Skeletal muscle cell (primary cell): ENCODE measurements around the gene TRIO.
A peak's percentile ranks its signal among the peaks of the same experiment; 100 is the strongest.

Source experiments
- DNase-seq: peaks from one replicate; pipeline ENCODE4 v3.0.0-alpha.2; 2010; ENCODE audit warnings: low read depth
- H3K4me3 ChIP-seq: 2 replicates; pipeline ENCODE4 v1.5.1; 2011; ENCODE audit warnings: low read depth, mild to moderate bottlenecking, control low read depth, low read length, moderate library complexity

The TRIO gene

DNA sequence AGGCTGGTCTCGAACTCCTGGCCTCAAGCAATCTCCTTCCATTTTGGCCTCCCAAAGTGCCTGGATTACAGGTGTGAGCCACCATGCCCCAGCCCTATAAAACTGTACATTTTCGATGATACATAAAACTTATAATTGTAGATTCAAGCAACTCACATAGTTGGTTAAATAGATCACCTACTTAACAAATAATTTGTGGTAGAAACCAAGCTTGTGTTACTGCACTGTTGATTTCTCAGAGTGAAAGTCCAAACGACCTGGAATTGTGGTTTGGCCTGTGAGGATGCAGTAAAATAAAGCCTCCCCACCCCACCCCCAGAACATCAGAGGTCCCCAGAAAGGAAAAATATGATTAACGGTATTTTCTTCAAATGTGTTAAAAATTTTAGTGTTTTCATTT lies 92.7 kb downstream of the TRIO start:
- H3K4me3 ChIP-seq: no peak overlapping the region
- DNase-seq: no peak

DNA sequence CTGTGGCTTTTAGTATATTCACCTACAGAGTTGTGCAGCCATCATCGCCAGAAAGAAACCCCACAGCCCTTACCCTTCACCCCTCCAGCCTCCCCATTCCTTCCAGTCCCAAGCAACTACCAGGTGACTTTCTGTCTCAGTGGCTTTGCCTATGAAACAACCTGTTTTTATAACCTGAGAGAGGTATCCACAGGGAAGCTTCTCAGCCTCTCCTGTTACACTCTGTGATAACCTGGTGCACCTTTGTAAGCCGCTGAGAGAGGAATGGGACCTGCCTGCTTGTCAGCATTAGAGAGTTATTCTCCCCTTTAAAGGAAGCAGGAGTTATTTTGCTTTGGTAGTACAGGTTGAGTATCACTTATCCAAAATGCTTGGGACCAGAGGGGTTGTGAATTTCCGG lies 93.6 kb downstream of the TRIO start:
- DNase-seq: no peak
- H3K4me3 ChIP-seq: no peak overlapping the region

DNA sequence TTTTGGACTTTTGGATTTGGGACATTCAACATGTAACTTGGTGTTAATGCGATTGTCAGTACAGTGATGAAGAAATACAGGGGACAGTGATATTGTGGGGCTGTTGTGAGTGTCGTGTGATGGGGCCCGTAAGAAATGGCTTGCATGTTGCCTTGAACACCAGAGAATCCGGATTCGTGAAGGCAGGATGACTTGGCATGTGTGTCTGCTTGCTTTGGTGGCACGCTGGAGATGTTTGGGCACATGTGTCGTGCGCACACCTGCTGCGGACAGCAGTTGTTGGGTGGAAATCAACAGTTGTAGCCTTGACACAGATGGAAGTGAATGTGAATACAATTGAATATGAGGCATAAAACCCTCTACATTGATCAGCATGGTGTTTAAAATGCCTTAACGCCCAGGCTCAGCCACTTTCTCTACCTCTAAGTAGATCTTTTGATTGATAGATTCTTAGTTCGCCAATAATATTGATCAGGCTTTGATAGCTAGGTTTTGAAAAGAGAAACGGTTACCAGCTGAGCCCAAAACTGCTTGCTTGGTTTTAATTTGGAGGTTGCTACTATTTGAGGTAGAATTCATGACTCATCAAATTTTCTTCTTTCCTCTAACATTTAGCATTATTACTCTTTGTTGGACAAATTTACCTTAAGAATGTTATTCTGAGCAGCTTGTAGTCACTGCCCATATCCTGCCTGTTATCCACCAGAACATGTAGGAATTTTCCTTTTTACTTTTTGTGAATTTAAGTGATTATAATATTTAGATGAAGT lies 94.4 kb downstream of the TRIO start:
- DNase-seq: no peak
- H3K4me3 ChIP-seq: no peak overlapping the region

DNA sequence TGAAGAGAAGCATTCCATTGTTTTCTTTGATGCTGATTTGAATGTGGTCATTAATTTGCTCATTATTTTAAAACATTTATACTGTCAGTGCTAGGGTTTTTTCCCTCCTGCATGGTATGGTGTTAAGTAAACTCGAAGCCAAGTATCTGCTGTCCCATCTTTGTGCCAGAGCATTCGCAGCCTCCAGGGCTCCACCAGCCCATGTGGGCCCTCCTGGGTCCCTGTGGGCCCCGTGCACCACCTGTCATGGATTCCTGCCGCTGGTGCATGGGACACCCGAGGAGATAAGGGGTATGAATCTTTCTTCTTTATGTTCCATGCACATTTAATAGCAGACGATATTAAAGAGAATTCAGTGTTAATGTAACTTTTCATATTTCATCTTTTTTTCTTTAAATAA lies 95.1 kb downstream of the TRIO start:
- DNase-seq: no peak
- no peak overlapping the region for H3K4me3 ChIP-seq

DNA sequence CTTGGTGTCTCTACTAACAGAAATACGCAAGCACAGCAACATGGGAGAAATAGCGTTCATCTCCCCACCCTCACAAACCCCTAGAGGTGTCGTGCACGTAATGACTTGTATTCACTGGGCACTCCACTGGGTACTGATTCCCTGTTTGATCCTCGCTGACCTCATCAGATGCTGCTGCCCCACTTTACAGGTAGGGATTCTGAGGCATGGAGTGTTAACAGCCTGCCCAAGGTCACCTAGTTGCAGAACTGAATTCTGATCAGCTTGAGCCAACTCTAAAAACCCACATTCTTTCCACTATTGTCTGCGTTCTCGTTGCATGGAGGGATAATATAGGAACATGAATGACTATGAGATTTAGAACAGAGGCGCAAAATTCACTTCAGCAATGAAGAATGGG lies 96.3 kb downstream of the TRIO start:
- no peak overlapping the region for H3K4me3 ChIP-seq

DNA sequence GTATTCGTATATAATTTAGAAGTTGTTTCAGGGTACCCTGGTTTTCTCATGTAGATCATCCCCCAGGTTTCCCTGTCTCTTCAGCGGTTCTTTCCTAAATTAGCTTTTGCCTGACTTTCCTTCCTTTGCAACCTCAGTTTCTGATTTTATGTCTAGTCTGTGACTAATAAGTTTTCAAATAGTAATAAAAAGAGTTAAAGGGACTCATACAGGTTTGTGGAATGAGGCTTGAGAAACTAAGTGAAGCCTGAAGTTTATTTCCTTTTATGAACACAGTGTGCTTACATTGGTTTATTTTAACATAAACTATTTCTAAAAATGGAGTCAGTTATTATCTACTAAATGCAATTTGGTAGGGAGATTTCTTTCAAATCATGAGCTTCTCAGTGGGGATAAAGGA lies 96.8 kb downstream of the TRIO start:
- H3K4me3 ChIP-seq: no peak overlapping the region
- DNase-seq: no peak

More for the DNA sequence above, 96.3 kb downstream of the TRIO start:
- no peak for DNase-seq

DNA sequence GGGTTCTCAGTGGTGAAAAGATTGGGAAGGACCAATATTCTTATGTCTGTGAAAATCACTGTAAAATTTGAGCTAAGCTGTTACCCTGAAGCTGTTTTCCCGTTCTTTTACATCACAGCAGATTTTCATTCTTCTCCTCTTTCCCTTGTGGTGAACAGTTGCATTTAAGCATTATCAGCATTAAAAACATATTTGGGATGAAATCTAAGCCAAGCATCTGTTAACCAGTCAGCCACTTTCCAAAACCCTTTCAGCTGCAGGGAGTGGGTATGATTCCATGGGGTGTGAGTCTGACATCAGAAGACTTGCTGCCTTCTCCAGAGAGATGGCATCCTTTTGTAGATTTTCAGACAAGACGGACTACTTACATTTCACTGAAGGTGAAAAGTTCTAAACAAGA lies 97.2 kb downstream of the TRIO start:
- no peak overlapping the region for H3K4me3 ChIP-seq
- DNase-seq: no peak

DNA sequence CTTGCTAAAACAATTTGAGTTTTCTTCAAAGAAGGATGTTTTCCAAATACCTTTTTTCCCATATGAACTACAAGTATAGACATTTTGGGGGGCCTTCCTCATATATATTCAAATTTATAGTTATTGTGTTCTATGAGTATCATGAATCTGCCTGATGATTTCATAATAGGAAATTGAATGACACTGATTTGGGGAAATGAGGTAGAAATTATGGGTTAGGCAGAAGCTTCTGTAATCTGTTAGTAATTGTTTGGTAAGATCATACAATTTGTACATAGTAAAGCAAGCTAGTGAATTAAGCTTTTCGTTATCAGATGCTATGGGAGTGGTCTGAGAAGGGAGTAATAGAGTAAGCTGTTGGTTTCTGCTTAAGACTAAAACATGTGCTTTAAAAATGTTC lies 98.0 kb downstream of the TRIO start:
- no peak for DNase-seq
- no peak overlapping the region for H3K4me3 ChIP-seq

DNA sequence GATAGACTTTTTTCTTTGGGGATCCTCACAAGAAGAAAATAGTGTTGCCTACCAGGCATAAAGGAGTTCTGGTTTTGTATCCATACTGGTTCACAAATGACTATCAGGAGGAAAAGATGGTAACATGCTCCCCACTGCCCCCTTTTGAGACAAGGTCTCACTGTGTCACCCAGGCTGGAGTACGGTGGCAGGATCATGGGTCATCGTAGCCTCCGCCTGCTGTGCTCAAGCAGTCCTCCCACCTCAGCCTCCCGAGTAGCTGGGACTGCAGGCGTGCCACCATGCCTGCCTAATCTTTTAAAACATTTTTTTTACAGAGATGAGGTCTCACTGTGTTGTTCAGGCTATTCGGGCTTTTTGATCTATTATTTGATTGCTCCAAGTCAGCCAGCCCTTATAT lies 99.3 kb downstream of the TRIO start:
- DNase-seq: no peak

DNA sequence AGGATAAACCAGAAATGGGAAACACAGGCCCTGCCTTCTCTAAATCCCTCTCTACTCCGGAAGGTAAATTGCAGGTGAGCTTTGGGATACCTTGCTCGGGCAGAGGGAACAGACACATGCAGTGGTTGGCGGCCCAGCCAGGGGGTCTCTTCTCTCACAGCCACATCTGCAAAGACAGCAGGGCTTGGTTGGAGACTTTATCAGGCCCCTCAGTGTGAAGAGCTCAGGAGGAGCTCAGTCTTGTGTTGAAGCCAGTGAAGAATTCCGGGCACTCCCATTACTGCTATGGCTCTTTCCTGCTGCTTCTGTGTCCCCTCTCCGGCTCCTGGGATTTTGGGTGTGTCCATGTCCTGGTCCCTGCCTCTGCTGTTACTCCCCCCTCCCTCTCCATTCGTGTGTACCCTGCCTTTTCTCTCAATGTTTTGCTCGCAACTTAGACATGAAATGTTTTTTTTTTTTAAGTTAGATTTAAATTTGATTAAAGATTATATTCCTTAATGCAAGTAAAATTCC lies 99.8 kb downstream of the TRIO start:
- no peak overlapping the region for H3K4me3 ChIP-seq
- DNase-seq: no peak

More for the DNA sequence above, 99.3 kb downstream of the TRIO start:
- no peak overlapping the region for H3K4me3 ChIP-seq

DNA sequence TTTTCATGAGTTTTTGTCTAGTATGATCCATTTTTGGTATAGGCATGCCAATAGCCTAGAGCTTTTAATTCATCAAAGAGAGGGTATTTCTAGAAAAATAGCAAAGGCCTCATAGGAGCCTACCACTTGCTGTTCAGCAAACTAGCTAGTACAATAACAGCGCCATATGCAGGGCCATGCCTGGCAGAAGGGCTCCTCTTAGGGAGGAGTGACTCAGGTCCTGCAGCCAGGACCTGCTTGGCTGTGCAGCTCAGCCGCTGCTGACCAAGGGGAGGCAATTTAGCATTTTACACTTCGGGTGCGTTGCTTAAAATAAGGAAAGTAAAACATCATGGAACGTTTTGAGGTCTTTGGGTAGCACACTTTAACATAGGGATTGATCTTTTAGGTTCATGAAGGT lies 100.6 kb downstream of the TRIO start:
- H3K4me3 ChIP-seq: no peak overlapping the region
- DNase-seq: no peak

DNA sequence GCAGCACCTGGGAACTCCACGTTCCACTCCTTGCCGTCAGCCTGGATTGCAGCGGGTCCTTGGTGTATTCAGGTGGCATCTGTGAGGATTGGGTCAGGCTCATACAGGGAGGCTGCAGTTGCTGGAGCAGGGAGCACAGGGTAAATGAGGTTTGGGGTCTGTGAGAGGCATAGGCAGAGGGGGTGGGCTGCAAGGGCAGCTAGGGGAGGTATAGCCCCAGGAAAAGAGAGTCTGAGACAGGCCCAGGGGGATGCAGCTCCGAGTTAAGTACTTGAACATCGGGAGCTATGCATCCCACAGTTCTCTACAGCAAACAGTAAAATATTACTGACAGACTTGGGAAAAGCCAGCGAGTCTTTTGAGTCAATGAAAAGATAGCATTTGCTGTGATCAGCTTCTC lies 101.6 kb downstream of the TRIO start:
- no peak overlapping the region for H3K4me3 ChIP-seq
- DNase-seq: no peak

DNA sequence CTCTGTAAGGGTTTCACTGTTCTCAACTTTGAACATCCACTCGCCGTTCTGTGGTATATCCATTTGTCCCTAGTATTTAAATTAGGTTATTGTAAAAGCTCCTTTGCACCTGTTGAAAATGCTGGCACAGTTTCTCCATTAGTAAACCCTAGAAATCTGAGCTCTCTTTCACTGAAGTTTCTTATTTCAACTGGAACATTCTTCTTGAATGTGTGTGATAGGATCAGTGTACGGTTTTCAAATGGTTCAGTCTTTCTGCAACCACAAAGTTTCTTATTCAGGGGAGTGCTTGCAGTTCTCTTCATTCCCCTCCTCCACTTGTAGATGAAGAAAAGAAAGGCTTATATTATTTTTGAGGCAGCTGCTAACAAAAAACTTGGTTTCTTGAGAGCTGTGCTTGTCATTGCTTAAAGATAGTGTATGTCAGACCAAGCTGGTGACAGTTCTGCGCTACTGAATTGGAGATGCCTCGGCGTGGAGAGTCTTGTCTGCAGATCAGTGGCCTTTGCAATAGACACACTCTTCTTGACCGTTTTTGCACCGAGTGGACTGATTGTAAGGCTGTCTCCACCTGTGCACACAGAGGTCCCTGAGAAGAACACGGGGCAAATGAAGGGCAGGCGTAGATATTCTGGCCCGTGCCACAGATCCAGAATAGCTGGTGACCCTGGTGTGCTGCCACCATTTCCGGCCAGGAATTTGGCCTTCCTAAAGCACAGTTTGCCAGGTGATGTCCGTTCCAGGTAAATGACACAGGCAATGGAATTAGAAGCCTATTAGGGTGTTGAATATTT lies 102.2 kb downstream of the TRIO start:
- H3K4me3 ChIP-seq: no peak overlapping the region
- DNase-seq: peak; percentile 60

DNA sequence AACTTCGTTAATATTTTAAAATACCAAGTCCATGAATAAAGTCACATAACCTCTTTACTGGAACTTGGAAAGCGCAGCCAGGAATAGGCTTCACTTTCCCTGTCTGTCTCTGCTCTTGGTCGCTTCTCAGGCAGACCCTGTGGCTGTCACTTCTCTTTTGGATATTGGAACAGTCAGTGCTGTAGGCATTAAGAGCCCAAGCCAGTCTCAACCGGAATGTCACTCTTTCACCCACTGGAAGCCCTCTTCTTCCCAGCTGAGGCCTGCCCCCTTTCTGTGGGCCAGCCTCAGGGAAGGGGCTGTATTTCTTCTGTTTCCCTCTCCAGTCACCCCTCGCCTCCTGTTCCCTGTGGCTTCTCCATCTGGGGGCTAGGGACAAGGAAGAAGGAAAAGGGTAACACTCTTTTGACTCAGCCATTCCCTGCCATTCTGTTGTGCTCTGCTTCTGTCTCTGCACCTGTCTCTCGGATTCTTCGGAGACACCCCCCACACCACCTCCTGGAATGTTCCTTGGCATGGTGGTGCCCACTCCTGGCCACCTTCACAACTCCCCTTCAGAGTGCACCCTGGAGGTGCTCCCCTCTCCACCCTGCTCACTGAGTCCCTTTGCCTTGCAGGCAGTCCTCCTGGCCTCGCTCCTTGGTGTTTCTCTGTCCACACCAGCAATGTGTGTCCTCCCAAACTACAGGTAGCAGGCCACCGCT lies 103.4 kb downstream of the TRIO start:
- no peak for DNase-seq
- no peak overlapping the region for H3K4me3 ChIP-seq

DNA sequence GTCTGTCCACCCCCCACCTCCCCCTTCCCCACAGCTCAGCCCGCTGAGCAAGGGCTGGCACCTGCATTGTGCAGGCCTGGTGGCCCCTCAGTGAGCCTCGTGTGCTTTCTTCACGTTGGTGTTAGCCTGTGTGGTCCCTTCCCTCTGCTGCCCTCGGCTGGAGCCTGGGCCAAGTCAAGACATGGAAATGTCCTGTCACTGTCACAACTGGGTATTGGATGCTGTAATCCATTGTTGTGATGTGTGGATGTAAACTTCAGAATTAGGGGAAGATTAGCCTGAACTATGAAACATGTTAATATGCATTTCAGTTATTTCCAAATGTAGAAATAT lies 103.9 kb downstream of the TRIO start:
- no peak for DNase-seq
- no peak overlapping the region for H3K4me3 ChIP-seq

DNA sequence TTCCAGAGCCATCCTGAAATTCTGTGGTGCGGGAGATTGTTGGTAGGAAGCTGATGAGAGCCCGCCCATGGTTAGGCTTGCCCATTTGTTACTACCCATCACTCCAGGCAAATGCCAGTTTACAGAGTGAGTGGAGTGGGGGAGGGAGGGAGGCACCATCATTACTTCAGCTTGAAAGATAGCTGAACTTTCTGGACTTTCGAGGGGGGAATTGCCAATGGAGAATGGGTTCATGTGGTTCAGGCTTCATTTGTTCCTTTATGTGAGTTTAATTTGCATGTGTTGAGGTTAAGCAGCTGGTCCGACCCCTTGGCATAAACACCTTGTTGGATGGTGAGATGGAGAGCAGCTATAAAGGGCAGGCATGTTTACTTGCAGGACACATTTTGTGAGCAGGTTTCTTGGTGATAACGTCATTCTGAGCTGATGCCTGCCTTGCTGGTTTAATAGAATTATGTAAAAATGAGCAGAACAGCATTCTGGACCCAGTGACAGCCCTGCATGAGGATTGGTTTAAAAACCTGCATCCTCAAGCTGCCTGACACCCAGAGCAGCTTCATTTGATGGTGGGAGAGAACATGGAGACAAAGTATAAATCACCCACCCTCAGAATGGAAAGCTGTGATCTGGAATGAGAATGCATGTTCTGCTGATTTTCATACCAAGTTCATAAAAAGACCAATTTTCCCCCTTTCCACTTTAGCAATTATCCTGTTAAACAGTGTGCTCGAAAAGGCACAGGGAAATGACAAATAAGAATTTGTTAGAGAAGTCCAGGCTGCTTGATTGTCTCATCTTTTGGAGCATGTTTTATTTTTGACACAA lies 106.3 kb downstream of the TRIO start:
- no peak overlapping the region for H3K4me3 ChIP-seq
- no peak for DNase-seq

DNA sequence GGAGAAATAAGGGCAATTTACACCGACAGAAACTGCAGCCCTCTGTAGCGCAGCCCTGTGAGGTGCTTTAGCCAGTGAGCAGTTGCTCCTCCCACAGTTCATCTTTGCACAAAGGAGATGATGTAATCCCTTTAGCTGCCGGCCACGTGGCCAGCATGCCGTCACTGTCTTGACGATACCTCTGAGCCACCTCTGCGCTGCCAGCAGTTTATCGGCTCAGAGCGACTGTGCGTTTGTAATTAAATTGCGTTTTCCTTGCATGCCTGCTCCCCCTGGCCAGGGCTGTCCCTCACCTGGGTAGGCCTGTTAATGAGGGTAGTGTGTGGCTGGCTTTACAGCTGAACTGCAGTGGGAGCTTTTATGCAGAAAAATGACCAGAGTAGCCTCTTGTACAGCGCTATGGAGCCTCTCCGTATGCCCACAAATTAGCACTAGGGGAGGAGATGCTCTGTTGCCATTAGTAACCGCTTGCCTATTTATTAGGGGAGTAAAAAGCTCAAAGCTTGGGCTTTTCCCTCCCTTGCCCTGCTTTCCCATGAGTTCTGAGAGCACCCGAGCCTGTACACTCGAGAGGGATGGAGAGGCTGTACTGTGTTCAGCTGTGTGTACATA lies 107.0 kb downstream of the TRIO start:
- peak; percentile 72 for DNase-seq
- H3K4me3 ChIP-seq: peak overlapping the region; percentile 25

DNA sequence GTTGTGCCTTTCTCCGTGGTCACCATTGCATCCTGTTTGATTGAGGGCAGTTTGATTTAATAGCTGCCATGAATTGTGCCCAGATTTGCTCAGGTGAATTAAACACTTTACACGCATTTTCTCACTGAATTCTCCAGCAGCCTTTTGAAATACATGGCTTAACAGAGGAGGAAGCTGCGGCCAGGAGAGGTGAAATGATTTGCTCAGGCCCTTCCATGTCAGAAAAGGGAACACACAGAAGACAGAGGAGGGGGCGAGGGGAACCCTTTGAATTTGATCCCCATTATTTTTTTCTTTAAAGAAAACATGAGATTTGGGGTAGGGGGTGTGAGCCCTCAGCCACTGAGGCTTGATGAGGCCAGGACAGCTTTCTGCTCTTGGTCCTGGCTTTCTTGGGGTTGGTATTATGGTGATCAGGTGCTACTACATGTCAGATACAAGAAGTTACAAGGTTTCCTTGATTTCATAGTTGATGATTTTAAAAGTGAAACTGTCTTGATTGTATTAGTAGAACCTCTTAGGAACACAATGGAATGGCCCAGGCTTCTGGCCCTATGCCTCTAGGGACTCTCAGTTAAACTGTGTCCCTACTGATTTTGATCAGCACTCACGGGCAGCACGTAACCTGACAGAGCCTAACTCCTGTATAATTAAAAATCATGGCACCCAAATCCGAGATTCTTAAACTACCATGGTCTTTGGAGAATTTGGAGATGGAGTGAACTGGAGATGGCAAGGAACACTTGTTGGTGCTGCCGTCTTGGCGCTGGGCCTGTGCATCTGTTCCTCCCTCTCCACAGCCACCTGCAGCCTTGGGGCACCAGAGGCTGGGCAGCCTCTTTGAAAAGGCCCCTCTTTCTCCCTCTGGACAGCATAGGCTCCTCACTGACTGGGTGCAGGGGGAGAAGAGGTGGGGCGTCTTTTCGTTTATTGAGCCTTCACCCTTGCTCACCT lies 107.9 kb downstream of the TRIO start:
- no peak for DNase-seq
- H3K4me3 ChIP-seq: no peak overlapping the region
